Psoas muscle (tissue), 8 donors: Measurements from ENCODE around the gene GALNTL6. TPM values are rescaled to one million over a fixed set of nuclear protein-coding genes. Genes with fewer than 3 reads are reported as not detected.

Source experiments
- ATAC-seq, 4 donors: fragments of 200-7000 bp; cut with Tn5 transposase; one replicate each; pipeline ENCODE4 v1.9.1; 2020; ENCODE audit warnings: moderate library complexity in 3 of 4, mild to moderate bottlenecking in 2 of 4
- DNase-seq, 2 donors: peaks; one replicate each; pipeline ENCODE4 v3.0.0-alpha.2; 2020
- H3K27ac ChIP-seq: fragments of 200-600 bp; one replicate; pipeline ENCODE4 v1.8.0; 2022
- H3K27me3 ChIP-seq, 3 donors: fragments of 200-600 bp in 1 of 3; one replicate each; pipeline versions ENCODE4 v1.6.1 to v1.8.0; 2013 to 2022; ENCODE audit warnings: low read length in 2 of 3, mild to moderate bottlenecking in 2 of 3, moderate library complexity in 1 of 3; ENCODE audit not compliant: insufficient read depth in 3 of 3
- H3K36me3 ChIP-seq, 2 donors: fragments of 200-600 bp in 1 of 2; one replicate each; pipeline versions ENCODE4 v1.6.1 to v1.8.0; 2013 to 2022; ENCODE audit warnings: low read depth in 1 of 2, mild to moderate bottlenecking in 1 of 2, moderate library complexity in 1 of 2; ENCODE audit not compliant: insufficient read depth in 1 of 2
- H3K4me1 ChIP-seq: fragments of 200-600 bp; one replicate; pipeline ENCODE4 v1.8.0; 2022
- H3K4me3 ChIP-seq: fragments of 200-600 bp; one replicate; pipeline ENCODE4 v1.8.0; 2022; ENCODE audit warnings: mild to moderate bottlenecking
- H3K9me3 ChIP-seq: fragments of 200-600 bp; one replicate; pipeline ENCODE4 v1.8.0; 2022
- WGBS, 3 donors: extraction: QIAGEN DNeasy Blood & Tissue Kit; methylation state at CpG; one replicate each; pipeline versions ENCODE4 v1.1.6 to v1.1.7; 2013; 5-methylcytosine and 5-hydroxymethylcytosine counted together
- intact Hi-C, 2 donors: fragments of 100-400 bp; cut with DNase I; formaldehyde crosslinking; loops; one replicate each; pipeline versions ENCODE4 v1.11.0 to v1.14.2; 2022
- polyA plus RNA-seq, 3 donors: library from polyadenylated mRNA; stranded (reverse); fragments of 200-250 nt; gene quantifications; one replicate each; pipeline ENCODE4 v1.2.3, GENCODE V29; 2013
- total RNA-seq, 4 donors: library from RNA; stranded (reverse); fragmentation: NEBNext Ultra II Directional in 2 of 4; extraction: Animal tissue kit (Norgen Biotek cat#: 25700) in 2 of 4; gene quantifications; one replicate each; pipeline versions ENCODE4 v1.2.1 to v1.2.4, GENCODE V29; 2021 to 2023
- TF ChIP-seq, protein P1 (sequence below): fragments of 200-600 bp; IDR thresholded peaks from one replicate; pipeline ENCODE4 v1.8.0; 2022; ENCODE audit warnings: antibody characterized with exemption
- donor health status: healthy with polysubstance abuse.
- donor health status: DM: no; HTN: no; CAD: no; lungs with moderate emphysema.
- donor health status: Bipolar disorder and iron deficiency.
- donor health status: healthy.
- donor health status: DM: yes; HTN: yes; CAD: no.
- donor health status: DM: no; HTN: no; CAD: no.
- donor health status: DM: no; HTN: no; CAD: no.
- donor health status: DM: yes; HTN: yes; CAD: no.

The GALNTL6 gene
- total and polyA plus RNA-seq, 7 donors, result 0.01 to 0.91 (median 0.21) TPM; not detected in 3

DNA sequence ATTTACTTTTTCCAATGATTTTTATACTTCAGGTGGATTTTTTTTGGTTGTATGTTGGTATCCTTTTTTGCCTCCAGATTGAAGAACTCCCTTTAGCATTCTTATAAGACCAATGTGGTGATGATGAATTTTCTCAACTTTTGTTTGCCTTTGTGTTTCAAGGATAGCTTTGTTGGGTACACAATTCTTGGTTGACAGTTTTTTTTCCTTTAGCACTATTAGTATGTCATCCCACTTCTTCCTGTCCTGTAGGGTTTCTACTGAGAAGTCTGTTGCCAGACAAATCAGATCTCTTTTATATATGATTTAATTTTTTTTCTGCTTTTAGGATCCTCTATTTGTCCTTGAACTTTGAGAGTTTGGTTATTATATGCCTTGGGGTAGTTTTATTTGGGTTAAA is 892.4 kb downstream of the GALNTL6 start:
- Histone ChIP-seq H3K36me3 (no peaks in the 10 kb centered on the region), H3K9me3 (peaks cover 15% of the 10 kb centered on the region), H3K27ac (no peak overlapping the region), H3K4me3 (no peak overlapping the region), H3K27me3 (no peaks in the 10 kb centered on the region), H3K4me1 (no peaks in the 10 kb centered on the region)
- intact Hi-C loops, result loop anchor here in 1 of 2 donors (10.0 kb wide), 1 partner anchor 1759 kb away; no protein-coding TSS in a partner anchor
- no peak for DNase-seq
- TF ChIP-seq, protein P1, sequence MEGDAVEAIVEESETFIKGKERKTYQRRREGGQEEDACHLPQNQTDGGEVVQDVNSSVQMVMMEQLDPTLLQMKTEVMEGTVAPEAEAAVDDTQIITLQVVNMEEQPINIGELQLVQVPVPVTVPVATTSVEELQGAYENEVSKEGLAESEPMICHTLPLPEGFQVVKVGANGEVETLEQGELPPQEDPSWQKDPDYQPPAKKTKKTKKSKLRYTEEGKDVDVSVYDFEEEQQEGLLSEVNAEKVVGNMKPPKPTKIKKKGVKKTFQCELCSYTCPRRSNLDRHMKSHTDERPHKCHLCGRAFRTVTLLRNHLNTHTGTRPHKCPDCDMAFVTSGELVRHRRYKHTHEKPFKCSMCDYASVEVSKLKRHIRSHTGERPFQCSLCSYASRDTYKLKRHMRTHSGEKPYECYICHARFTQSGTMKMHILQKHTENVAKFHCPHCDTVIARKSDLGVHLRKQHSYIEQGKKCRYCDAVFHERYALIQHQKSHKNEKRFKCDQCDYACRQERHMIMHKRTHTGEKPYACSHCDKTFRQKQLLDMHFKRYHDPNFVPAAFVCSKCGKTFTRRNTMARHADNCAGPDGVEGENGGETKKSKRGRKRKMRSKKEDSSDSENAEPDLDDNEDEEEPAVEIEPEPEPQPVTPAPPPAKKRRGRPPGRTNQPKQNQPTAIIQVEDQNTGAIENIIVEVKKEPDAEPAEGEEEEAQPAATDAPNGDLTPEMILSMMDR, result no peak
- ATAC-seq, result no peak

DNA sequence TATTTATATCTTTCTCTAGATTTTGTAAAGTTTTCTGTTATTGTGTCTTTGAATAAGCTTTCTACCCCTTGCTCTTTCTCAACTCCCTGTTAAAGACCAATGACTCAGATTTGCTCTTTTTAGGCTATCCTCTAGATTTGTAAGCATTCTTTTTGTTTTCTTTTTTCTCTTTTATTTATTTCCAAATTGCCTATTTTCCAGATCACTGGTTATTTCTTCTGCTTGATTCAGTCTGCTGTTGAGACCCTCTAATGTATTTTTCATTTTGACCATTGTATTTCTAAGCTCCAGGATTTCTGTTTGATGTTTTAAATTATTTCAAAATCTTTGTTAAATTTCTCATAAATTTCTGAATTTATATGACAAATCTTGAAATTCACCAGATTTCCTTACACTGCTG is 892.8 kb downstream of the GALNTL6 start:
- no peak for DNase-seq
- Histone ChIP-seq H3K27me3 (no peaks in the 10 kb centered on the region), H3K4me1 (no peaks in the 10 kb centered on the region), H3K27ac (no peak overlapping the region), H3K9me3 (peaks cover 15% of the 10 kb centered on the region), H3K4me3 (no peak overlapping the region), H3K36me3 (no peaks in the 10 kb centered on the region)
- ATAC-seq, result no peak
- intact Hi-C loops, result loop anchor here in 1 of 2 donors (10.0 kb wide), 1 partner anchor 1759 kb away; no protein-coding TSS in a partner anchor
- TF ChIP-seq, protein P1, result no peak

DNA sequence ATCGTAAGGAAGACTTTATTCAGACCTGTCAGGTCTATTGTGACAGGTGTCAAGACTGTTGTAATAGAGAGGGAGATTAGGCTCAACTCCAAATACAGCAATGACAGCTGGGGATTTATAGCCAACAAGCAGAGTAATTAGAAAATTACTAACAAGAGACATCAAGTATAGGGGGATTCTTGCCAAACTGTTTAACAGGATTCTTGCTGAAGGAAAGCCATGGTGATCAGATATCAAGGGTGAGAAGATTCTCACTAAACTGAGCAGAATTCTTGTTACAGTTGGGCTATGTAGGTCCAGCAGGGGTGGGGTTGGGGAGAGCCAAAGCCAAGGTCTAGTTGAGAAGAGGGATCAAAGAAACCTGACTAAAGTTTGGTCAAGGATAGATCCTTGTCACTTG is 894.4 kb downstream of the GALNTL6 start:
- Histone ChIP-seq H3K36me3 (no peaks in the 10 kb centered on the region), H3K27me3 (peaks cover 0 to 3% (median 0%) of the 10 kb centered on the region in 3 donors), H3K4me3 (no peak overlapping the region), H3K9me3 (peaks cover 15% of the 10 kb centered on the region), H3K4me1 (no peaks in the 10 kb centered on the region), H3K27ac (no peak overlapping the region)
- TF ChIP-seq, protein P1, result no peak
- intact Hi-C loops, result loop anchor here in 1 of 2 donors (10.0 kb wide), 1 partner anchor 1757 kb away; no protein-coding TSS in a partner anchor
- WGBS, 3 donors, result 49 to 66% (median 59%) methylated on average over 1 of the region's 1 CpG
- no peak for DNase-seq
- ATAC-seq, result no peak

DNA sequence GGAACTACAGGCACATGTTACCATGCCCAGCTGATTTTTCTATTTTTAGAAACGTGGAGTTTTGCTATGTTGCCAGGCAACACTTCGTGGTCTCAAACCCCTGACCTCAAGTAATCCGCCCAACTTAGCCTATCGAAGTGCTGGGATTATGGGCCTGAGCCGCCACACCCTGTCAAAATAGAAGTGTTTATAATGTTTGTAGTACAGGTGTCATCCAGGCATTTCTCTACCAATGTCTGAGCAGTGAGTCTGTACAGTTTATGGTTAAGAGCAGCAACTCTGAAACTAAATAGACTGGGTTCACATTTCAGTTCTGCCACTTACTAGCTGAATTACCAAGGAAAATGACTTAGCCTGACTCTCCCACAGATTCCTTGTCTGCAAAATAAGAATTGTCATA is 895.0 kb downstream of the GALNTL6 start:
- intact Hi-C loops, result loop anchor here in 1 of 2 donors (10.0 kb wide), 1 partner anchor 1757 kb away; no protein-coding TSS in a partner anchor
- H3K4me3 ChIP-seq, result no peak overlapping the region
- no peaks in the 10 kb centered on the region for H3K4me1 ChIP-seq
- no peaks in the 10 kb centered on the region for H3K36me3 ChIP-seq
- TF ChIP-seq, protein P1, result no peak
- H3K27ac ChIP-seq, result no peak overlapping the region
- 25 to 42% (median 35%) methylated on average over 5 of the region's 5 CpGs for WGBS, 3 donors
- ATAC-seq, result no peak
- DNase-seq, result no peak
- peaks cover 0 to 3% (median 0%) of the 10 kb centered on the region in 3 donors for H3K27me3 ChIP-seq
- peaks cover 15% of the 10 kb centered on the region for H3K9me3 ChIP-seq

DNA sequence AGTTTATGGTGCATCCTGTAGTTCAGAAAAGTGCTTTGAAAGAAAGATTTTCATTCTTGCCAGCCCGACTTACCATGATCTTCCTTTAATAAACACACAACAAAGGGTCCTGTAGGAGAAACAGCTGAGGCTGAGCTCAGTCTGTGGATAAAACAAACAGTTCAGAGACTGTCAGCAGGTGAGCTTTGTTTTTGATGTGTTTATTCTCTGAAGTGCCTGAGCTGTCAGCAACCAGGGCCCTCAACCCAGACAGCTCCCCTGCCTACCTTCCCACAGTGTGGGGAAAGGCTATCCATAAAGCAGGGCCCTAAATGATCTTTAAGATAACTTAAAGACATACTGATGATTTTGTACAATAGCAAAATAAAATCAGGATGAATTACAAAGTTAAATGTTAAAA is 896.2 kb downstream of the GALNTL6 start:
- no peaks in the 10 kb centered on the region for H3K4me1 ChIP-seq
- no peaks in the 10 kb centered on the region for H3K36me3 ChIP-seq
- DNase-seq, result no peak
- peaks cover 15% of the 10 kb centered on the region for H3K9me3 ChIP-seq
- ATAC-seq, result no peak
- 24 to 34% (median 29%) methylated on average over 1 of the region's 1 CpG for WGBS, 3 donors
- no peak overlapping the region for H3K27ac ChIP-seq
- TF ChIP-seq, protein P1, result no peak
- H3K27me3 ChIP-seq, result peaks cover 0 to 3% (median 0%) of the 10 kb centered on the region in 3 donors
- intact Hi-C loops, result loop anchor here in 1 of 2 donors (10.0 kb wide), 1 partner anchor 1755 kb away; no protein-coding TSS in a partner anchor
- no peak overlapping the region for H3K4me3 ChIP-seq
